NCI-H146 (cell line): ENCODE data around the gene SLC6A7.

Experiments
- DNase-seq: peaks from one replicate; lab custom pipeline; 2025; lab: John Stamatoyannopoulos, UW

SLC6A7 gene

DNA sequence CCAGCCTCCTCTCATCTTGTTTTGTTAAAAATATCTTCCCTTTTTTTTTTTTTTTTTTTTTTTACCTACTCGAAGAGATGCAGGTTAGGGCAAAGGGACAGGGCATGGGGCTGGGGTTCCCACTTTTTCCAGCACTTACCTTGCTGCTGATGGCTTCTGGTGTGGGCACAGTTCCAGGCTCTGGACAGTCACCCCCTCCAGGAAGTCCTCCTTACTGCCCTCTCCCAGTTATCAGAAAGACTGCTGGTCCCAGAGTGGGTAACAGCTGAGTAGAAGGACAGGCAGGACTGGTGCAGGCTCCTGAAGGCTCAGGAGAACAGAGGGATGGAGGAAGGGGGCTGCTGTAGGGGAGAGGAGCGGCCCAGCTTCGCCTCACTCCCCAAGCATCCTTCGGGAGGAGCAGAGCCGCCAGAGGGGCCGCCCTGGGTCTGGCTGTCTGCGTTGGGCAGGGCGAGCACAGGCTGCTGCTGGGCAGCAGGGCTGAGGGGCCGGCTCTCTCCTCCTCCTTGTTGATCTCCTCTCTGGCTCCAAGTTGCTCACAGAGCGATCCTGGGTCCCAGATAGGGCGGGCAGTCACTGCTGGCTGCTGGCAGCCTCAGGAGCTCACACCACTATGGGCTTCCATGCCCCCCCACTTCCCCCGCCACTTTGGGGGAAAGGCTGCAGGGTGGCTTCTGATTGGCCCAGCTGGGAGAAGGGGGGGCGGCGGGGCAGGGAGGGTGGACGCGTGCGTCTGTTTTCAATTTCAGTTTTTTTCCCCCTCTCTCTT lies 34.4 kb upstream of the SLC6A7 start, which contains the start of gene PDGFRB:
TSS of gene PDGFRB (minus strand) at position 588 of the 769 bp plus-strand sequence. CDS start 18,798 bp downstream, outside the sequence.
- DNase-seq, result peak; percentile 36

DNA sequence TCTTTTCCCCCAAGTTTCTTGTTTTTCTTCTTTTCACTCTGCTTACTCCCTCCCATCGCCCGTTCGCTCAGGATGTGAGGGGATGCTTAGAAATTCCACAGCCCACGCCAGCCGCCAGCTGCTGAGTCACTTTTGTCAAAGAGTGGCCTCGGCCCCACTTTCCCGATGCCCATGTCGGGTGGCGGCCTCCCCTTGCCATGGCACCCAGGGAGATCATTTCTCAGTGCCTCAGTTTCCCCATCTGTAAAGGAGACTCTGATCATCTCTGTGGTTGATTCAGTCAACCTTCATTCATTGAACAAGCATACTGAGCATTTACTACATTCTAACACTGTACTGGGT lies 33.9 kb upstream of the SLC6A7 start:
- no peak for DNase-seq

DNA sequence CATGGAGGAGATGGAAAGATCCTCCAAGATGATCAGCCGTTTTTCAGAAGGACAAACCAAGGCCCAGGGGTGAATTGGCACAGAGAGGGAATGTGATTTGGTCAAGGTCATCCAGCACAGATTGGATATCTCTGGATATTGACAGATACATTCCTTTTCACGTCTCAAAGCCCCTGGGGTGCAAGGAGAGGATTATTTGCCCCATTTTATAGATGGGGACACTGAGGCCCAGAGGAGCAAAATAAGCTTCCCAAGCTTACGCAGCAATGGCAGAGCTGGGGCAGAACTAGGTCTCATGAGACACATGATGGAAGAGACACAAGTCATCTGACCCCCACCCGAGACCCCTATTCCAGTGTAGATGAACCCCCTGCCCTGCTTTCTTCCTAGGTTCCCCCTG lies 33.3 kb upstream of the SLC6A7 start:
- no peak for DNase-seq

DNA sequence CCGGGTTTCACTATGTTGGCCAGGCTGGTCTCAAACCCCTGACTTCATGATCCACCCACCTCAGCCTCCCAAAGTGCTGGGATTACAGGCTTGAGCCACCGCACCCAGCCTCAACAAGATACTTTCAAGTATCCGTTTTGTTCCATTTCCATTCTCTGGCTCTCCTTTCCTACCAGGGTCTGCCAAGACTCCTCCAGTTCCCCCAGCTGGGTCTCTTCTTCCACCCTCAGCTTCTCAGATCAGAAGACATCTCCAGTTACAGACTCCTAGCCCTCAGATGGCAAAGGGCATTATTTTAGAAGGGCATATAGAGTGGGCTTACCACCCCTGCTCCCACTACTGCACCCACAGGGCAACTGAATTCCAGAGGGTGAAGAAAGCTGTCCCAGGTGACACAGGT lies 32.7 kb upstream of the SLC6A7 start:
- no peak for DNase-seq

DNA sequence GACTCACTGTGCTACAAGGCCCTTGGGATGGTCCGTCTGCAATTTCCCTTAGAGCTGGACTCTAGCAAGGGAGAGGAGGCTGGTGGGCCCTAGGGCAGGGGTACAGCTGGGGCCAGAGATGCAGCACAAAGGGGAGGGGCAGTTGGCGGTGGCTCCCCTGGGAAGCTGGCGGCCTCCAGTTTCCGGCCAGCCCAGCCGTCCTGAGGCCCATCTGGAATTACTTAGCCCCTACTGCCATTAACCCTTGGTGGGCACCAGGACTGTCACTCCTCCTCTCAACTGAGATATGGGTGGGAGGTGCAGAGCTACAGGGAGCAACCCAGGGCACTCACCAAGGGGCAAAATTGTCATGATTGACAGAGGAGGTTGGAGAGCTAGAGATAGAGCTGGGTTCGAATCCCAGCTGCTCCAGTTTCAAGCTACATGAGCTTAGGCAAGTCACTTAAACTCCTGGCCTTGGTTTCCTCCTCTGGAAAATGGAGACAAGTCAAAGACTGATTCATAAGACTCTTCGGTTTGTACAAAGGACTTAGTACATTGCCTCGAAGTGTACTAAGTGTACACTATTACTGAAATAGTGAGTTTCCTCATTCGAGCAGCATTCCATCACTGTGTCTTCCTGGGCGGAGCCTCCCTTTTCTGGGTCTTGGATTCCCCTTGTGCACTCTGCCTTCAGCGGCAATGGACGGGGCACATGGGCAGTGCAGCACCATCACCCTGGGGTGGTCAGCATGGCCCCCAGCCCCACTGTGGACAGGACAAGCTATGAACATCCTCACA lies 31.5 kb upstream of the SLC6A7 start:
- no peak for DNase-seq

DNA sequence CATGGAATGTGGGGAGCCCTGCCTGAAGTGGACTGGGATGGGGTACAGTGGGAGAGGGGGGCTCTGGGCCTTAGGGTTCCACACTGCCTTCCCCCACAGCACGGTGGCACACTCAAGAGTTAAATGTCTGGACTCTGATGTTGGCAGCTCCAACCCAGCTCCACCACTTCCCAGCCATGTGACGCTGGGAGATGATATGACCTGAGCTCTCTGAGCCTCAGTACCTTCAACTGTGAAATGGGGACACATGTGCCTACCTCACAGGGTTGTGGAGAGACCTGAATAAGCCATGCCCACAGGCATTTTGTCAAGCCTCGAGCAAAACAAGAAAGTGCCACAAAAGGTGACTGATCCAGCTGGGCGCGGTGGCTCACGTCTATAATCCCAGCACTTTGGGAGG lies 30.8 kb upstream of the SLC6A7 start:
- DNase-seq, result no peak

DNA sequence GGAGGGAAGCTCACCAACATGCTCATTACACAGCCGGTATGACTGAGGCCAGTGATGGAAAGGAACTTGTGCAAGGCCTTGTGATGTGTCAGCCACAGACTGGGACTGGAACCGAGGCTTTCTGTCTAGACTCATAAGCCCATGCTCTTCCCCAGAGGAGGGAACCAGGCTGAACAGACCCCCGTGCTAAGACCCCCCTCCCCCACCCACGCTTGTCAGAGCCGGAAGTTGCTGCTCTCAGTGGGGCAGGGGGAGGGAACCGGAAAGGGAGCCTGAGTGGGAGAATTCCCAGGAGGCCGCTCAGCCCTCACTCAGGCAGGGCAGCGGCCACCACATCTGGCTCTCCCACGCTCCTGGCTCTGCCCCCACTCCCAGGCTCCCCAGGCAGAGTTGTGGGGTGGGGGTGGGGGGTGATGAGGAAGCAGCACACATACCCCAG lies 30.1 kb upstream of the SLC6A7 start:
- DNase-seq, result no peak

DNA sequence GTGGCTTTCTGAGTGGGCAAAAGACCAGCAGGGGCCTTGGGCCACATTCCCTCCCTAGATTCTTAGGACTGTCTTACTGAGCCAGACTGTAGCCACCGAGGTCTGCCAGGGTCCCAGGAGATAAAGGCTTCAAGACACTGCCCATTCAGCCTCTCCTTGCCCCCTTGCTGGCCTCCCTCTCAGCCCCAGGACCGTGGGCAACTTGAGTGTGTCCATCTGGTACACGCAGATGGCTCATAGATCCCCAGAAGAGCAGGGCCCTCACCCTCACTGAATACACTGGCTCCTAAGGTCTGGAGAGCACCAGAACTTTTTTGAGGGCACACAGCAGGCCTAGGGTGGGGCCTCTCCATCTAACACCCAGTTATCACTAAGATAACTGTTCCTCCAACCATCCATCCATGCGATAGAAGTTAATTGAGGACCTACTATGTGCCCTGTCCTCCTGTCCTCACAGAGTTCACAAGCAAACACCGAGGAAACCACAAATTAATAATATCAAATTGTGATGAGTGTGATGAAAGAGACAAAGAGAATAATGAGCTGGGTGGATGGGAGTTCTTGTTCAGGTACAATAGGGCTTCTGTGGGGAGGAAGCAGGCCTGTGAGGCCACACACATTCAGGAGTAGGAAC lies 29.3 kb upstream of the SLC6A7 start:
- DNase-seq, result no peak

DNA sequence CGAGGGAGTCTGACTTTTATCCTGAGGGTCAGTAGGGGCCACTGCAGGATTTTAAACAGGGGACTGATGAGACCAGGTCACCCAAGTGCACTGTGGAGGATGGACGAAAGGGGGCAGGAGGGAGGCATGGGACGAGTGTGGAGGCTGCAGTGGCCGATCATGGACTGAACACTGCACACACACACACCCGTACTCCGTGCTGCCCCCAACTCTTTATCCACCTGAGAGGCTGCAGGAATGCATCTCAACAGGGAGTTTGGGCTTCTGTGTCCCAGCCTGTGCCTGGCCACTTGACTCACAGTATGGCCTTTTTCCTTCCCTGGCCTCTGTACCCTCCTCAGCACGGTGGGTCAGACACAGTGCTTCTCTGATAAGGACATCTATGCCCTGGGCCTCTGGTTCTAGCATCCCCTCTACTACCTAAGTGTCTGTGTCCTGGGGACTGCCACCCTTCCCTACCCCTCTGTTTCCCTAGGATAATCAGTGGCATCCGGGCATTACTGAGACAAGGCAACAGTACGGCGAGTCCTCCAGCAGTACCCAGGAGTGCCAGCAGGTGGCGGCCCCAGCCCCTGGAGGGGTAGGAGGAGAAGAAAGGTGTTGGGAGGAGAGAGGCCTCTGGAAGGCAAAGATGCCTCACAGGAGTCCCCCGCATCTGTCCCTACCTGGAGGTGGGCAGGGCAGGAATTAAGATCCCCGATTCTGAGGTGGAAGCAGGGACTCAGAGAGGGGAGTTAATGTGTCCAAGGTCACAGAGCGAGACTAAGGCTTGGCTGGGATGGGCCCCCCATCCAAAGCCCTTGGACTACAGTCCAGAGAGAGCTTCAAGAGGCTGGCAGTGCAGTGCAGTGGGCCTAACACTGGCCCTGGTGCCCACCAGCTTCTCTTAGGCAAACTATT lies 28.4 kb upstream of the SLC6A7 start:
- peak; percentile 44 for DNase-seq

DNA sequence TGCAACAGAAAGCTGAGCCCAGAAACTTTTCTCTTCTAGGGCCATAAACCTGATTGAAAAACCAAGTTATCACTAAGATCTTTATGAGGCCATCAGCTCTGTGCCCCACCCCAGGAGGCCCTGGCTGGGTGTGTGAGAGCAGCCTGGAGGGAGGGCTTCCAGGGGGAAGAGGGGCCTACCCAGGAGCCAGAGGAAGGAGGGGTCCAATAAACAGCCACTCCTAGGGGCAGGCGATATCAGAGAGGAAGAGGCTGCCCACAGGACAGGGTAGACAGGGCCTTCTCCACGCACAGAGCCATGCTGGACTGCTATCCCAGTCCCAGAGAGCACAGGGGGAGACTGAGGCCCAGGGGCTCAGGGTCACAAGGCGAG lies 27.7 kb upstream of the SLC6A7 start:
- no peak for DNase-seq

DNA sequence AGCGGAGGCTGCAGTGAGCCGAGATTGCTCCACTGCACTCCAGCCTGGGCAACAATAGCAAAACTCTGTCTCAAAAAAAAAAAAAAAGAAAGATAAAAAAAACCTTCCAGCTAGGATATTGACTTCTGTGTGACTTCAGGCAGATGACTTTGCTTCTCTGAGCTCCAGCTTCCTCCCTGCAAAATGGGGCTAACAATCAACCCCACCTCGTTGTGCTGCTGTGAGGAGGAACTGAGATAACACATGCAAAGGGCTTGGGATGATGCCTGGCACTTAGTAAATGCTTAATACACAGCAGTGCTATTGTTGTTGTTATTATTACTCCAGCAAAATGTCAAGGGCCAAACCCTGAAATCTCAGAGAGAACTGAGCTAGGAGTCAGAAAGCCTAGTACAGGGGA lies 26.8 kb upstream of the SLC6A7 start:
- DNase-seq, result no peak

DNA sequence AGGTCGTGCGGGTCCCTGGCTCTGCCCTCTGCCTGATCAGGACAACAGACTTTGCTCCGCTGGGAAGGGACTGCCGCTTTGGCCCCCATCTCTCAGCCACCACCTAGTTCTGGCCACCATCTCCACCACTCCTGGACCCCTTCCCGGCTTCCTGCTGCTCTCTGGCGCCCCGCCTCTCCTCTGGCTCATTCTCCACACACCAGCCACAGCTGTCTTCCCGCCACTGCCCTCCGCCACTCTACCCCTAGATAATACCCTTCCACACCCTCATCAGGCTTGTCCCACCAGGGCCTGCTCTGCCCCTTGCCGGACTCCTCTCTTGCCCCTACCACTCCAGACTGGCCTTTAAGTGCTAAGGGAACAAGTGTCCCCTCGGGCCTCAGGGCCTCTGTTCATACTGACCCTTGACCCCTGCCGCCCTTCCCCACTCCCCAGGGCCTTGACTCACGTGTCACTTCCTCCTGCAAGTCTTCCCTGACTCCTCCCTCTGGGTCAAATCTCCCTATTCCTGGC lies 26.3 kb upstream of the SLC6A7 start:
- no peak for DNase-seq

DNA sequence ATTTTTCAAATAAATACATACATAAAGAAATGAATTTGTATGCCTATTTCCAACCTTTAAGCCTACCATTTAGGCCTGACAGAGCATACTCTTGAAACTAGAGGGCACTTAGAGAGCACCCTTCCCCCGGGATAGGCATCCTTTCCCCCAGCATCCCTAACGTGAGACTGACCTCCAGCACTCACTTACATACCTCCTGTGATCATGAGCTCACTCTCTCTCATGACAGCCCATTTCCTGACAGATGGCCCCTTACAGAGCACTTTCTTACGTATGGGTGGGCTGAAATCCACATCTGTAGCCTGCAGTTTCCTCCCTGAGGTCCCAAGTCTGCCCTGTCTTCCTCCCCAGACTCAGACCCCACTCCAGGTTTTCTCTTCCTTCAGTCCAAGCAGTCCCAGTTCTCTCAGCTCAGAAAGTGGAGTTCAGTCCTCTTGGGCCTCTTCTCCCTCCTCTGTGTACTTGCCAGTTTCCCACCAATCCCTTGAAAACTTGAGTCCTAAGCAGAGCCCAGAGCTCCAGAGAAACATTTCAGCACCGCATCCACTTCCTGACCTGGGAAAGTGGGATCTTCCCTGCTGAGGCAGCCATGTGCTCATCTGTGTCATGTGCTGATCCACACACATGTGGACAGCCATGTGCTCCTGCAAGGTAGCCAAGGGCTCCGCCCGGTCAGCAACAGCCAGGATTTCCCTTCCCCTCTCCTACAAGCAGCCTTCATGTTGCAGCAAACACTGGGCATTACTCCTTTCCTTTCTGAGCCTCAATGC lies 25.5 kb upstream of the SLC6A7 start:
- DNase-seq, result no peak

DNA sequence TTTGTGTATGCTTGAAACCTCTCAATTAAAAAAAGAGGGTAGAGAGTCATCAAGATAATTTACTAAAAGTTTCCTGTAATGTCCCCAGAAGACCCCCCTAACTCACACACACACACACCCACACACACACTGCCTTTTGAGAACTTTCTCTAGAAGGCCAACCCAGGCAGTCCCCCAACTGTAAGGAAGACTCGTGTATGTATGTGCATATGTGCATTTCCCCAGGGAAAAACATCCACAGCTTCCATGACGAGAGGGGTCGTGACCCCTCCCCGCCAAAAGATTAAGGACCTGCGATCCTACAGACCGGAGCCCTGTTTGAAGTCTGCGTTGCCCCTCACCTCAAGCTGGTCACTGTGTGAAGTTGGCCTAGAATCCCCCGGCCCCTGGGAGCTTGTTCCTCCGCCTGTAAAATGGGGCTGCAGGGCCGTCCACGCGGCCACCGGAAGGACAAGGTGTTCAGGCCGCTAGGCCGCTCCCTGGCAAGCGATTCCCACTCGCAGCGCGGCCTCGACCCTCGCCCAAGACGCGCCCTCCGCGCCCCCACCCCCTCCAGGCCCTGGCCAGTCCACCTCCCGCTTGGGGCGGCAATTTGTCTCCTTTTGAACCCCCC lies 23.7 kb upstream of the SLC6A7 start:
- DNase-seq, result no peak

DNA sequence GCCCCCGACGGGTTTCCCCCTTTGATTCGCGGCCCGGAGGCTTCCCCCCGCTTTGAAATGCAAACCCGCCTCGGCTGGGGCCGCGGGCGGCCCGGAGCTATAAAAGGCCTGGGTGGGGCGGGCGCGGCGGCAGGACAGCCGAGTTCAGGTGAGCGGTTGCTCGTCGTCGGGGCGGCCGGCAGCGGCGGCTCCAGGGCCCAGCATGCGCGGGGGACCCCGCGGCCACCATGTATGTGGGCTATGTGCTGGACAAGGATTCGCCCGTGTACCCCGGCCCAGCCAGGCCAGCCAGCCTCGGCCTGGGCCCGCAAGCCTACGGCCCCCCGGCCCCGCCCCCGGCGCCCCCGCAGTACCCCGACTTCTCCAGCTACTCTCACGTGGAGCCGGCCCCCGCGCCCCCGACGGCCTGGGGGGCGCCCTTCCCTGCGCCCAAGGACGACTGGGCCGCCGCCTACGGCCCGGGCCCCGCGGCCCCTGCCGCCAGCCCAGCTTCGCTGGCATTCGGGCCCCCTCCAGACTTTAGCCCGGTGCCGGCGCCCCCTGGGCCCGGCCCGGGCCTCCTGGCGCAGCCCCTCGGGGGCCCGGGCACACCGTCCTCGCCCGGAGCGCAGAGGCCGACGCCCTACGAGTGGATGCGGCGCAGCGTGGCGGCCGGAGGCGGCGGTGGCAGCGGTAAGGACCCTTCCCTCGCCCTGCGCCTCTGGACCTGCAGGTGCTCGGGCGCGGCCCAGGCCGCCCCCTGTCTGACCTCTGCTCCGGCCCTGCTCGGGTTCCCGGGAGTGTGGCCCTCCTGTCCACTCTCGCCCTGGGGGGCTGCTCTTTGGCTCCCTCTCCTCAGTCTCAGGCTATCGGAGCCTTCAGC lies 23.0 kb upstream of the SLC6A7 start, which contains the start of gene CDX1:
TSS of gene CDX1 (plus strand) at position 129 of the 862 bp plus-strand sequence. CDS start at position 228, 99 bp downstream.
- no peak for DNase-seq

DNA sequence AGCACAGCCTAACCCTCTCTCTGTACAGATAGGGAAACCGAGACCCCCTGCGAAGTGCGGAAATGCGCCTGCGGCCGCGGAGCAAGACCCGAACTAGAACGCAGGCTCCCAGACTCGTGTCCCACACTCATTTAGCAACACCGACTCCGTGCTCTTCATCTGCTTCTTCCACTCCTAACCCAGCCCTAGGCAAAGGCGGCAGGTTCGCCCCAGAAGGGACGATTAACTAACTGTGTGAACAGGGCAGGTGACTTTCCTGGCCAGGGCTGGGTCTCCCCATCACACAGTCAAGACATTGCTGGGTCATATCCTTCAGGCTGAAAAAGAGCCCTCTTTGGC lies 22.4 kb upstream of the SLC6A7 start:
- no peak for DNase-seq

DNA sequence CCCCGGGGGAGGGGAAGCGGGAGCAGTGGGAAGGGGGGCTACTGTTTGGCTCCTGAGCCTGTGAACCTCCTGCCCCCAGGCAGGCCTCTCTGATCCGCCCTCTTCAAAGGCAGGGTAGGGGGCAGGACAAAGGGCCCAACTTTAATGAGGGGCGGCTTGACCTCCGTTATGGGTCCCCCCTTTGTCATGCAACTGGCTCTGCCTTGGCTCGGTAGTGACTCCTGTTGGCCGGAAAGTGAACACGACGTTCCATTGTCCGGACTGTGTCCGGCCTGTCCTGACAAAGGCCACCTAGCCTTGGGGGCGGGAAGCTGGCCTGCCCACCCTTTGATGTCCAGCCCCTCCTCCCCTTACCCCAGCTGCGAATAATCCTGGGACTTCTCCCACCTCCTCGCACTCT lies 22.0 kb upstream of the SLC6A7 start:
- no peak for DNase-seq

DNA sequence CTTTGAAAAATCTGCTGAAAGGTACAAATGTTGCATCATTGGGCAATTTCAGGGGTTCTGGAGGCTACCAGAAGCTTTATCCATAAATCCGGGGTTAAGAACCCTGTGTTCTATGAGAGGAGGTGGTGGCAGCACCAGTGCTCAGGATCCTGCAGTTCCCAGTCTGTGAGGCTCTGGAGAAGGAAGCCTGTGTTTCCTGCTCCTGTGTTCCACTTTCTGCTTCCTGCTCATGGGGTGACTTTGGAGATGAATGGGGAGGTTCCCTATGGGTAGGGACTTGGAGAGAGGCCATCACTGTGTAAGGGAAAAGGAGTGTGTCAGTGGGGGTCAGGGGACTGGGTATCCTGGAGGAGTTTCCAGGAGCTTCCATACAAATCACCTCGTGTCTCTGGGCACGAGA lies 21.0 kb upstream of the SLC6A7 start:
- DNase-seq, result no peak

DNA sequence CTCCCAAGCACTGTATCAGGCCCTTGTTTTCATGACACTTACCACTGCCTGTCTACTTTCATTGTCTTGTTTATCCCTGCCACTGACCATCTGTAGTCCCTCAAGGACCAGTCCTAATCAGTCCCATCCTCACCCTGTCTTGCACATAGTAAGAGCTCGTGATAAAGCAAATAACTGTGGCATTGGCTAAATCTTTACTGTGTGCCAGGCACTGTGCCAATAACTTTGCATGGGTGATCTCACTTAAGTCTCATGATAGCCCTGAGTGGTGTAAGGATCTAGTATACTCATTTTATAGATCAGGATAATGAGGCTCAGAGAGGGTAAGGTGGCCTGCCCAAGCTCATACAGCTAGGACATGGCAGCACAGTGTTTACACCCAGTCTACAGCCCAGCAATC lies 17.7 kb upstream of the SLC6A7 start:
- DNase-seq, result no peak

DNA sequence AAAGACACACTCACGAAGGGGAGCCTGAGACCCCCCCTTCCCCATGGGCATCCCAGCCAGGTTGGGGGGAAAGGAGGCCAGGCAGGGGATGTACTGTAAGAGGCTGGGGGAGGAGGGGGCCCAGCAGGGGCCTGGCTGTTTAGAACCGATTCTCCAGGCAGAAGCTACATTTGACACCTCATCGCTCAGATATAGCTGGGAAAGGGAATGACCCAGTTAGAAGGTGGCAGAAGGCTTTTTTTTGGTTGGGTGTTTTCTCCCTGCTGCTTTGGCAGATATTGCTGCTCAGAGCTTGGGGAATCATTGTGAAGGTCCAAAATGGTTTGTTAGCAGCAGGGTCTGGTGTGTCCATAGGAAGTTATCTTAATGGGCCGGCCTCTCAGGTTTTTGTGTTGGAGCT lies 17.3 kb upstream of the SLC6A7 start:
- DNase-seq, result no peak
